GM19438 (cell line): ENCODE results near the gene MOSPD2.

ENCODE experiments used
- ATAC-seq: cut with Tn5 transposase; IDR thresholded peaks from one replicate; pipeline ENCODE4 v1.9.1; 2021; ENCODE audit warnings: low read depth; ENCODE audit not compliant: unreplicated experiment

MOSPD2 gene

GRCh38 chrX:14964500-14964899 lies 91.3 kb downstream of the MOSPD2 start:
- ATAC-seq: no peak
